ENCODE measurements around the gene TSKU.
"Not testable (repeated sequence)": the region's sequence is repeated elsewhere in the genome, so short reads cannot be mapped to it uniquely, and the experiment has no call there.

Gene TSKU

GRCh38 chr11:76824980-76825725 lies 42.0 kb downstream of the TSKU start:
- DNase-seq (ENCODE audit: low spot score) = no peak

GRCh38 chr11:76825726-76826396 lies 42.7 kb downstream of the TSKU start:
- no peak for DNase-seq (ENCODE audit: low spot score)

- DNase-seq (ENCODE audit: low spot score) = not testable (repeated sequence)
Measured at GRCh38 chr11:76826508-76826907, 43.4 kb downstream of the TSKU start.

- DNase-seq (ENCODE audit: low spot score) = not testable (repeated sequence)
Measured at GRCh38 chr11:76827005-76827404, 43.8 kb downstream of the TSKU start.

GRCh38 chr11:76830639-76831327 lies 47.6 kb downstream of the TSKU start:
- no peak for DNase-seq (ENCODE audit: low spot score)

- DNase-seq (ENCODE audit: low spot score) = no peak
Measured at GRCh38 chr11:76831686-76832310, 48.6 kb downstream of the TSKU start.

- no peak for DNase-seq (ENCODE audit: low spot score)
Measured at GRCh38 chr11:76832361-76832760, 49.2 kb downstream of the TSKU start.

GRCh38 chr11:76834151-76834550 lies 51.0 kb downstream of the TSKU start:
- no peak for DNase-seq (ENCODE audit: low spot score)

- no peak for DNase-seq (ENCODE audit: low spot score)
Measured at GRCh38 chr11:76835036-76835435, 51.9 kb downstream of the TSKU start.

GRCh38 chr11:76835928-76836612 lies 52.9 kb downstream of the TSKU start:
- no peak for DNase-seq (ENCODE audit: low spot score)

- DNase-seq (ENCODE audit: low spot score) = no peak
Measured at GRCh38 chr11:76836613-76837291, 53.6 kb downstream of the TSKU start.

GRCh38 chr11:76837696-76838677 lies 54.8 kb downstream of the TSKU start:
- no peak for DNase-seq (ENCODE audit: low spot score)

- no peak for DNase-seq (ENCODE audit: low spot score)
Measured at GRCh38 chr11:76838678-76839068, 55.5 kb downstream of the TSKU start.

- no peak for DNase-seq (ENCODE audit: low spot score)
Measured at GRCh38 chr11:76839311-76839710, 56.2 kb downstream of the TSKU start.

- DNase-seq (ENCODE audit: low spot score) = no peak
Measured at GRCh38 chr11:76841923-76842452, 58.8 kb downstream of the TSKU start.

GRCh38 chr11:76843907-76844306 lies 60.8 kb downstream of the TSKU start:
- DNase-seq (ENCODE audit: low spot score) = no peak

GRCh38 chr11:76844511-76844910 lies 61.4 kb downstream of the TSKU start:
- DNase-seq (ENCODE audit: low spot score) = no peak

- DNase-seq (ENCODE audit: low spot score) = no peak
Measured at GRCh38 chr11:76845069-76845468, 61.9 kb downstream of the TSKU start.

- DNase-seq (ENCODE audit: low spot score) = no peak
Measured at GRCh38 chr11:76846441-76846840, 63.3 kb downstream of the TSKU start.

All from putamen (tissue), 1 donor.